IMR-90 (cell line): ENCODE results near the gene UTF1.

Experiments
- FOS ChIP-seq: fragments of 150-350 bp; IDR thresholded peaks from 2 replicates; pipeline ENCODE4 v1.6.1; 2016; ENCODE audit warnings: low read depth, low read length
- POLR2A ChIP-seq: IDR thresholded peaks from 2 replicates; pipeline ENCODE4 v1.6.1; 2012; ENCODE audit warnings: mild to moderate bottlenecking, low read depth, low read length
- TF ChIP-seq, protein P1 (sequence below): conservative IDR thresholded peaks from 2 replicates; pipeline ENCODE4 v1.5.1; 2012; ENCODE audit warnings: mild to moderate bottlenecking, low read depth, low read length, improper control_type of control experiment

GRCh38 chr10:133209641-133210040 is 20.4 kb upstream of the UTF1 start:
- TF ChIP-seq, protein P1, sequence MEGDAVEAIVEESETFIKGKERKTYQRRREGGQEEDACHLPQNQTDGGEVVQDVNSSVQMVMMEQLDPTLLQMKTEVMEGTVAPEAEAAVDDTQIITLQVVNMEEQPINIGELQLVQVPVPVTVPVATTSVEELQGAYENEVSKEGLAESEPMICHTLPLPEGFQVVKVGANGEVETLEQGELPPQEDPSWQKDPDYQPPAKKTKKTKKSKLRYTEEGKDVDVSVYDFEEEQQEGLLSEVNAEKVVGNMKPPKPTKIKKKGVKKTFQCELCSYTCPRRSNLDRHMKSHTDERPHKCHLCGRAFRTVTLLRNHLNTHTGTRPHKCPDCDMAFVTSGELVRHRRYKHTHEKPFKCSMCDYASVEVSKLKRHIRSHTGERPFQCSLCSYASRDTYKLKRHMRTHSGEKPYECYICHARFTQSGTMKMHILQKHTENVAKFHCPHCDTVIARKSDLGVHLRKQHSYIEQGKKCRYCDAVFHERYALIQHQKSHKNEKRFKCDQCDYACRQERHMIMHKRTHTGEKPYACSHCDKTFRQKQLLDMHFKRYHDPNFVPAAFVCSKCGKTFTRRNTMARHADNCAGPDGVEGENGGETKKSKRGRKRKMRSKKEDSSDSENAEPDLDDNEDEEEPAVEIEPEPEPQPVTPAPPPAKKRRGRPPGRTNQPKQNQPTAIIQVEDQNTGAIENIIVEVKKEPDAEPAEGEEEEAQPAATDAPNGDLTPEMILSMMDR: no peak
- TF ChIP-seq FOS: no peak
- no peak for TF ChIP-seq POLR2A
